Measurements from ENCODE around the gene CCDC17. TPM values are rescaled to one million over a fixed set of nuclear protein-coding genes. Genes with fewer than 3 reads are reported as not detected.

The CCDC17 gene
- total and polyA plus RNA-seq, 2 of the 8 experiments (the other 6 are each of a cell fraction or from before 2014, with no cell fraction given), result 0.95 to 2.0 TPM

- TF ChIP-seq CTCF (IDR thresholded peaks at IDR 0.05; ENCODE audit: control extremely low read depth in 1 of 3, insufficient read depth in 1 of 3, low read depth in 1 of 3, low read length in 3 of 3) (no peak), SIX5 (IDR thresholded peaks at IDR 0.05; ENCODE audit: low read depth, low read length) (no peak), TCF12 (IDR thresholded peaks at IDR 0.05; ENCODE audit: low read depth, low read length) (no peak), TAF1 (IDR thresholded peaks at IDR 0.05; ENCODE audit: low read depth, low read length) (peak; percentile 98), SP2 (IDR thresholded peaks at IDR 0.05; ENCODE audit: low read length) (no peak), PHF8 (conservative IDR thresholded peaks at IDR 0.05; ENCODE audit: low read depth, low read length) (peak; percentile 100), CBX5 (IDR thresholded peaks at IDR 0.05; ENCODE audit: low read depth, low read length) (no peak), E2F6 (IDR thresholded peaks at IDR 0.05) (no peak), ATF2 (IDR thresholded peaks at IDR 0.05; ENCODE audit: low read length) (peak; percentile 83), CTBP2 (IDR thresholded peaks at IDR 0.05; ENCODE audit: borderline replicate concordance, insufficient read depth, insufficient read length, low read length) (no peak), RNF2 (IDR thresholded peaks at IDR 0.05; ENCODE audit: borderline replicate concordance, low read depth, low read length, missing control alignments, poor library complexity, severe bottlenecking) (no peak), EZH2 (IDR thresholded peaks at IDR 0.05; ENCODE audit: low read depth, low read length, severe bottlenecking) (no peak), SAP30 (IDR thresholded peaks at IDR 0.05; ENCODE audit: insufficient read depth, insufficient replicate concordance, low read length) (peak; percentile 98), FOSL1 (IDR thresholded peaks at IDR 0.05; ENCODE audit: insufficient read depth, low read depth, low read length) (no peak), POU5F1 (IDR thresholded peaks at IDR 0.05; ENCODE audit: low read depth, low read length) (no peak), USF2 (IDR thresholded peaks at IDR 0.05; ENCODE audit: low read length) (no peak)
These were observed 40.0 kb downstream of the CCDC17 start, which contains the start of gene NASP (continued) for GRCh38 chr1:45583666-45584350.
